GM12878 (cell line): ENCODE data around the gene ZNF655. TPM values are rescaled to one million over a fixed set of nuclear protein-coding genes. Genes with fewer than 3 reads are reported as not detected.

Experiments used
- BACH1 ChIP-seq: fragments of 450-650 bp; IDR thresholded peaks from 2 replicates; pipeline ENCODE4 v1.6.1; 2017; ENCODE audit warnings: mild to moderate bottlenecking, borderline replicate concordance
- CBX5 ChIP-seq: sonication (generic); IDR thresholded peaks from 2 replicates; pipeline ENCODE4 v1.6.1; 2016; ENCODE audit warnings: low read depth, moderate library complexity, mild to moderate bottlenecking, inconsistent platforms
- CREB1 ChIP-seq: IDR thresholded peaks from 2 replicates; pipeline ENCODE4 v1.6.1; 2012; ENCODE audit warnings: low read depth, mild to moderate bottlenecking, inconsistent platforms
- FOXM1 ChIP-seq: IDR thresholded peaks from 2 replicates; pipeline ENCODE4 v1.6.1; 2012; ENCODE audit warnings: low read depth, mild to moderate bottlenecking, inconsistent platforms, low read length, moderate library complexity
- GABPA ChIP-seq: IDR thresholded peaks from 2 replicates; pipeline ENCODE4 v1.6.1; 2014; ENCODE audit warnings: antibody characterized with exemption, low read depth, mild to moderate bottlenecking, inconsistent platforms
- IRF3 ChIP-seq: fragments of 450-650 bp; IDR thresholded peaks from 2 replicates; pipeline ENCODE4 v1.6.1; 2014; ENCODE audit warnings: mild to moderate bottlenecking
- IRF4 ChIP-seq: IDR thresholded peaks from 2 replicates; pipeline ENCODE4 v1.6.1; 2011; ENCODE audit warnings: low read depth, low read length
- IRF5 ChIP-seq: fragments of 450-650 bp; IDR thresholded peaks from 2 replicates; pipeline ENCODE4 v1.6.1; 2017; ENCODE audit warnings: borderline replicate concordance
- KLF5 ChIP-seq: fragments of 450-650 bp; IDR thresholded peaks from 2 replicates; pipeline ENCODE4 v1.6.1; 2014; ENCODE audit warnings: mild to moderate bottlenecking; ENCODE audit not compliant: partially characterized antibody
- MEF2B ChIP-seq: fragments of 450-650 bp; IDR thresholded peaks from 2 replicates; pipeline ENCODE4 v1.6.1; 2018; ENCODE audit warnings: mild to moderate bottlenecking, moderate library complexity; ENCODE audit not compliant: partially characterized antibody, poor library complexity, severe bottlenecking
- PAX8 ChIP-seq: fragments of 450-650 bp; IDR thresholded peaks from 2 replicates; pipeline ENCODE4 v1.6.1; 2017; ENCODE audit warnings: mild to moderate bottlenecking, moderate library complexity
- RAD51 ChIP-seq: fragments of 450-650 bp; IDR thresholded peaks from 2 replicates; pipeline ENCODE4 v1.6.1; 2016; ENCODE audit warnings: moderate library complexity, mild to moderate bottlenecking, inconsistent platforms
- RCOR1 ChIP-seq: conservative IDR thresholded peaks from 2 replicates; pipeline ENCODE4 v1.6.1; 2012; ENCODE audit warnings: low read depth, low read length, improper control_type of control experiment
- RELA ChIP-seq: fragments of 450-650 bp; IDR thresholded peaks from 2 replicates; pipeline ENCODE4 v1.8.0; 2014; ENCODE audit warnings: borderline replicate concordance; ENCODE audit not compliant: partially characterized antibody
- SMC3 ChIP-seq: IDR thresholded peaks from 2 replicates; pipeline ENCODE4 v1.6.1; 2011; ENCODE audit warnings: low read length, improper control_type of control experiment, borderline replicate concordance
- SP1 ChIP-seq: IDR thresholded peaks from one replicate; pipeline ENCODE4 v1.6.1; 2011; ENCODE audit warnings: low read depth, low read length
- STAT1 ChIP-seq: fragments of 450-650 bp; conservative IDR thresholded peaks from 2 replicates; pipeline ENCODE4 v1.6.1; 2014; ENCODE audit warnings: antibody characterized with exemption, mild to moderate bottlenecking
- USF1 ChIP-seq: IDR thresholded peaks from 2 replicates; pipeline ENCODE4 v1.6.1; 2011; ENCODE audit warnings: borderline replicate concordance, low read depth, mild to moderate bottlenecking, moderate library complexity, mixed read lengths, low read length; ENCODE audit not compliant: insufficient read depth; ENCODE audit errors: extremely low read length
- ZBTB4 ChIP-seq: fragments of 450-650 bp; formaldehyde crosslinking; IDR thresholded peaks from 2 replicates; pipeline ENCODE4 v1.4.0; 2022; ENCODE audit warnings: mild to moderate bottlenecking, moderate library complexity
- ZNF592 ChIP-seq: fragments of 450-650 bp; IDR thresholded peaks from 2 replicates; pipeline ENCODE4 v1.6.1; 2017; ENCODE audit warnings: mild to moderate bottlenecking, moderate library complexity
- polyA plus RNA-seq, 11 experiments: library from polyadenylated mRNA; depleted of rRNA in 4 of 11; unstranded in 6 of 11; stranded (reverse) in 5 of 11; fragments of >200 nt; fragmentation: Nextera tagmentation in 4 of 11; fragmentation: Illumina TruSeq in 1 of 11; extraction: Ambion mirVana in 4 of 11; extraction: Trizol in 1 of 11; gene quantifications; 1 replicate in 1 of 11; 2 replicates in 10 of 11; pipeline versions ENCODE4 v1.2.1 to v1.2.3, GENCODE V29; 2011 to 2016; ENCODE audit warnings: inconsistent platforms in 2 of 11, missing spikeins in 2 of 11, low read depth in 1 of 11
- total RNA-seq, 4 experiments: library from RNA; depleted of rRNA in 3 of 4; stranded (reverse); fragments of >200 nt in 3 of 4; fragmentation: Illumina TruSeq in 1 of 4; extraction: Trizol in 1 of 4; gene quantifications; 2 replicates each; pipeline versions ENCODE4 v1.2.1 to v1.2.3, GENCODE V29; 2013 to 2021

ZNF655 gene
- total and polyA plus RNA-seq, 10 of the 15 experiments (the other 5 are each of a cell fraction or from before 2014, with no cell fraction given), result 14.5 to 107 (median 52.8) TPM

- no peak for TF ChIP-seq ZBTB4 (CRISPR knock-in tag)
- no peak for TF ChIP-seq SP1
- TF ChIP-seq PAX8, result no peak
- TF ChIP-seq KLF5, result peak; percentile 94
- TF ChIP-seq CREB1, result no peak
- TF ChIP-seq BACH1, result no peak
- no peak for TF ChIP-seq IRF3
- TF ChIP-seq MEF2B, result no peak
- TF ChIP-seq RAD51, result no peak
- TF ChIP-seq SMC3, result no peak
- peak; percentile 23 for TF ChIP-seq USF1
- TF ChIP-seq CBX5, result peak; percentile 100
- TF ChIP-seq RELA, result no peak
- no peak for TF ChIP-seq STAT1
- TF ChIP-seq GABPA, result no peak
- no peak for TF ChIP-seq IRF4
- no peak for TF ChIP-seq FOXM1
- no peak for TF ChIP-seq RCOR1
- no peak for TF ChIP-seq IRF5
- no peak for TF ChIP-seq ZNF592
These were observed 27.1 kb upstream of the ZNF655 start (continued) for GRCh38 chr7:99531354-99531765.
